ENCODE results near the gene NALCN. TPM values are rescaled to one million over a fixed set of nuclear protein-coding genes. Genes with fewer than 3 reads are reported as not detected.

Gene NALCN
- total and polyA plus RNA-seq, 5 experiments from 2014 or later: not detected

- Mint-ChIP-seq H3K36me3 (no peaks in the 10 kb centered on the region), H3K4me1 (no peaks in the 10 kb centered on the region), H3K27me3 (peaks cover 0 to 18% (median 0%) of the 10 kb centered on the region in 5 donors), H3K27ac (no peak overlapping the region), H3K4me3 (no peak overlapping the region), H3K9me3 (peaks cover 0 to 18% (median 4%) of the 10 kb centered on the region in 9 donors)
- ATAC-seq (no peak), DNase-seq (no peak)
- POLR2A ChIA-PET: no interaction called here
These were observed 211.9 kb downstream of the NALCN start for GRCh38 chr13:101204270-101205020.

DNA sequence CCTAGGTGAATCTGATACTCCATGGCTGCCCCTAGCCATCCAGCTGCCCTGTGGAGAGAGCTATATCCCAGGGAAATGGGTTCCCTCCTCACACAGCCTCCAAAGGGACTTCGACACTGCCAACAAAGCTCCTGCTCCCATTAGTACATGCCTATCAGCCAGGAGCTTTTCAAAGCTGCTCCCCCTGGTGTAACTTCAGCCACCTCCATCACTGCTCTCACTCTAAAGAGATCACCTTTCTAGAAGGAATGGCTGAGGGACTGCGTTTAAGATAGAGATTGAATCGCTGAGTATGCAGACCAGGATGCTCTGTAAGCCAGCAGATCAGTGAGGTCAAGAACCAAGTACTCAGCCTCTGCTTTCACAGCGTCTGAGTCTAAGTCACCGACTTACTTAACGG lies 213.7 kb downstream of the NALCN start:
- H3K27ac Mint-ChIP-seq: no peak overlapping the region
- H3K9me3 Mint-ChIP-seq: peaks cover 0 to 9% (median 2%) of the 10 kb centered on the region in 9 donors
- H3K4me3 Mint-ChIP-seq: no peak overlapping the region
- ATAC-seq (no peak), DNase-seq (no peak)
- H3K27me3 Mint-ChIP-seq: peaks cover 0 to 23% (median 3%) of the 10 kb centered on the region in 5 donors
- no peaks in the 10 kb centered on the region for H3K4me1 Mint-ChIP-seq
- POLR2A ChIA-PET: no interaction called here
- no peaks in the 10 kb centered on the region for H3K36me3 Mint-ChIP-seq

- POLR2A ChIA-PET: no interaction called here
- no peaks in the 10 kb centered on the region for H3K4me1 Mint-ChIP-seq
These were observed 225.3 kb downstream of the NALCN start for GRCh38 chr13:101190976-101191375.

GRCh38 chr13:101190337-101190736 lies 226.0 kb downstream of the NALCN start:
- Mint-ChIP-seq H3K4me1 (no peaks in the 10 kb centered on the region), H3K27me3 (peaks cover 0 to 3% (median 0%) of the 10 kb centered on the region in 5 donors), H3K4me3 (no peak overlapping the region), H3K9me3 (no peaks in the 10 kb centered on the region), H3K36me3 (no peaks in the 10 kb centered on the region), H3K27ac (no peak overlapping the region)
- ATAC-seq: no peak
- POLR2A ChIA-PET: no interaction called here
- DNase-seq: no peak

More at GRCh38 chr13:101190976-101191375, 225.3 kb downstream of the NALCN start:
- peaks cover 0 to 4% (median 2%) of the 10 kb centered on the region in 5 donors for H3K27me3 Mint-ChIP-seq
- ATAC-seq (no peak), DNase-seq (no peak)
- no peaks in the 10 kb centered on the region for H3K9me3 Mint-ChIP-seq
- no peak overlapping the region for H3K27ac Mint-ChIP-seq
- no peaks in the 10 kb centered on the region for H3K36me3 Mint-ChIP-seq
- no peak overlapping the region for H3K4me3 Mint-ChIP-seq

GRCh38 chr13:101185606-101186005 lies 230.7 kb downstream of the NALCN start:
- no peak overlapping the region for H3K4me3 Mint-ChIP-seq
- H3K4me1 Mint-ChIP-seq: no peaks in the 10 kb centered on the region
- ATAC-seq (no peak), DNase-seq (no peak)
- POLR2A ChIA-PET: no interaction called here
- no peaks in the 10 kb centered on the region for H3K9me3 Mint-ChIP-seq
- no peak overlapping the region for H3K27ac Mint-ChIP-seq
- no peaks in the 10 kb centered on the region for H3K36me3 Mint-ChIP-seq
- peaks cover 0 to 7% (median 2%) of the 10 kb centered on the region in 5 donors for H3K27me3 Mint-ChIP-seq

DNA sequence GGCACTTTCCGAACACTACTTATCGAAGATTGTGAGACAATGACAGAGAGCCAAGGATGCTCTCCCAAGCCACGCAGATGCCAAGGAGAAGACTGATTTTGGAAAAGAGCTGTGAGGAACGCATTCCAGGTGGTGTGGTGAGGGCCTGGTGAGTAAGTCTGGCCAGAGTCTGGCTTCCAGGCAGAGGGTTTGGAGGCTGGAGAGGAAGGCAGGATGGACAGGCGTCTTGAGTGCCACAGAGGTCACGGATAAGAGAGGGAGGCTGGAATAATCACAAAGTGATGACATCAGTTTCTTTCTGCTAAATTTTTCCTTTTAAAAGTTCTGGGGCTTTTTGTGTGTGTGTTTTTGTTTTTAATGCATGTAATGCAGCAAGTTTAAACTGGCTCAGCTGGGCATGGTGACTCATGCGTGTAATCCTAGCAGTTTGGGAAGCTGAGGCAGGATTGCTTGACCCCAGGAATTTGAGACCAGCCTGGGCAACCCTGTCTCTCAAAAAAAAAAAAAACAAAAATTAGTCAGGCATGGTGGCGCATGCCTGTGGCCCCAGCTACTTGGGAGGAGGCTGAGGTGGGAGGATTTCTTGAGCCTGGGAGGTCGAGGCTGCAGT lies 235.1 kb downstream of the NALCN start:
- no peak for ATAC-seq
- no peak for DNase-seq
- Mint-ChIP-seq H3K27ac (no peak overlapping the region), H3K27me3 (peaks cover 0 to 8% (median 2%) of the 10 kb centered on the region in 5 donors), H3K9me3 (no peaks in the 10 kb centered on the region), H3K4me1 (no peaks in the 10 kb centered on the region), H3K36me3 (no peaks in the 10 kb centered on the region), H3K4me3 (no peak overlapping the region)
- POLR2A ChIA-PET: no interaction called here

DNA sequence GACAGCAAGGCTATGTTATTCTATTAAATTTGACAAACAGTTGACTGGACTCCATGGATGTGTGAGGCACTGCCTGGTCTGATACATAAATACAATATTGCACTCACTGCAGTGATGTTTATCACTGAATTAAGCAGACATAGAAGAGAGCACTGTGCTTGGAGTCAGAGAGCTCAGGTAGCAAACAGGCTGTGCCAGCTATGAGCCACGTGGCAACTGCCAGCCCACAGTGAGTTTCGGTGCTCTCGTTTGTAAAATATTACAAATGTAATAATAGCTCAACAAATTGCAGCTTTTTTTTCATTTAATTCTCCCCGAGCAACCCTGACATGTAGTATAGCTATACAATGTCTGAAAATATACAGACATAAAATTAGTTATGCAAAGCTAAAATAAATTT lies 237.3 kb downstream of the NALCN start:
- ATAC-seq: no peak
- no peak overlapping the region for H3K4me3 Mint-ChIP-seq
- POLR2A ChIA-PET: interaction anchor here (0.6 kb wide), 1 partner anchor 565 kb away, joined by 3 read pairs; no protein-coding TSS in a partner anchor

DNA sequence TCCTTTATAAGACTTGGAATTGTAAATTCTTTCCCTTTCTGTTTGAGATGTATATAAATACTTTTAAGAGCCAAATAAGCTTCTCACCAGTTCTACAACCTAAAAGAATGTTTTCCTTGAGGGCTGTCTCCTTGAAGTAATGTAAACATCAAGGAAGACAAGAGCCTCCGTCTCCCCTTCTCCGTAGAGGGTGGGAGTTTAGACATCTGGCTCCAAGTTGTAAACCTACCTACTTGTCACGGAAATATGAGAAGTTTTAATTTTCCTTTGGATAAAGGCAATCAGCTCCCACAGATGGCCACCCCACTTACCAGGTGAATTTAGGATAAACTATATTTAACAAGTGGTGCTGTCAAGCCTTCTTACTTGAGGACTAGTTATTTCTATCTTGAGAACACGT lies 237.9 kb downstream of the NALCN start:
- H3K27ac Mint-ChIP-seq: no peak overlapping the region
- H3K4me3 Mint-ChIP-seq: no peak overlapping the region
- H3K36me3 Mint-ChIP-seq: no peaks in the 10 kb centered on the region
- ATAC-seq (no peak), DNase-seq (no peak)
- H3K4me1 Mint-ChIP-seq: no peaks in the 10 kb centered on the region
- peaks cover 0 to 8% (median 2%) of the 10 kb centered on the region in 5 donors for H3K27me3 Mint-ChIP-seq
- POLR2A ChIA-PET: no interaction called here
- no peaks in the 10 kb centered on the region for H3K9me3 Mint-ChIP-seq

More for the DNA sequence above, 237.3 kb downstream of the NALCN start:
- H3K9me3 Mint-ChIP-seq: no peaks in the 10 kb centered on the region
- no peak overlapping the region for H3K27ac Mint-ChIP-seq
- no peak for DNase-seq
- no peaks in the 10 kb centered on the region for H3K4me1 Mint-ChIP-seq
- H3K27me3 Mint-ChIP-seq: peaks cover 0 to 8% (median 2%) of the 10 kb centered on the region in 5 donors
- no peaks in the 10 kb centered on the region for H3K36me3 Mint-ChIP-seq

GRCh38 chr13:101170306-101170705 lies 246.0 kb downstream of the NALCN start:
- Mint-ChIP-seq H3K4me3 (no peak overlapping the region), H3K4me1 (peaks cover 0 to 2% (median 0%) of the 10 kb centered on the region in 4 donors), H3K27me3 (peaks cover 1 to 22% (median 5%) of the 10 kb centered on the region in 5 donors), H3K36me3 (no peaks in the 10 kb centered on the region), H3K27ac (no peak overlapping the region), H3K9me3 (peaks cover 0 to 2% (median 0%) of the 10 kb centered on the region in 9 donors)
- DNase-seq (no peak), ATAC-seq (no peak)
- POLR2A ChIA-PET: no interaction called here

DNA sequence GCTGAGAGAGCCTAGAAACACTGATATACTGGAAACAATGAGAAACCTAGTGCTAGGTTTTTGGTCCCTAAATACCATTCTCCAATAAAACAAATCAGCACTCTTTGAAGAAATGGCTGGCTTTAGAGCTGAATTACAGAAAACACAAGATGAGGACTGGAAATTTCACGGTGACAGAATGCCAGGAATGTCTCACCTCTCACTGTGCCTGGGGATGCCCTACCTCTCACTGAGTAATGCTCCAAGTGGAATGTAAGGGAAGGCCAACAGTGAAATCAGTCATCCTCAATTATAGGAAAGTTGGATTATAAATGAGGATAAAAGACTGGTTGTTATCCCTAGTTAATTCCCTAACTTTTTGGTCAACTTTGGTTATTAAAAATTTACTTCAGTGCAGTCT lies 259.0 kb downstream of the NALCN start:
- Mint-ChIP-seq H3K4me3 (no peak overlapping the region), H3K27ac (no peak overlapping the region), H3K4me1 (no peaks in the 10 kb centered on the region), H3K36me3 (no peaks in the 10 kb centered on the region), H3K9me3 (no peaks in the 10 kb centered on the region), H3K27me3 (peaks cover 13 to 57% (median 17%) of the 10 kb centered on the region in 5 donors)
- POLR2A ChIA-PET: no interaction called here
- ATAC-seq (no peak), DNase-seq (no peak)

DNA sequence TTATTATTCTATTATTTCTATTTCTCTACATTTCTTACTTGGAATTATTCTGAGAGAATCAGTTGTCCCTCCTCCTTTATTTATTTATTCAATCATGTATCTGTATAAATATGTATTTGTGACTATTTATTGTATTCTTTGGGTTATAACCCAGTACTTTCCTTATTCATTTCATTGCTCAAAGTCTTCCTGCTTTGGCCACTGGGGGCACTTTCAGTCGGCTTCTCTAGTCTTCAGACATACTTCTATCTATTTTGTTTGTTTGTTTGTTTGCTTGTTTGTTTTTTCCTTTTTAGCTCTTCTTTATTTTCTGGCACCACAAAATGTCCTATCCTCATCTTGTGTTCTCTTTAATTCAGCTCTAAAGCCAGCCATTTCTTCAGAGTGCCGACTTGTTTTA lies 260.4 kb downstream of the NALCN start:
- no peaks in the 10 kb centered on the region for H3K9me3 Mint-ChIP-seq
- POLR2A ChIA-PET: no interaction called here
- no peak for ATAC-seq

GRCh38 chr13:101152184-101152583 lies 264.1 kb downstream of the NALCN start:
- DNase-seq: no peak
- no peaks in the 10 kb centered on the region for H3K4me1 Mint-ChIP-seq
- POLR2A ChIA-PET: no interaction called here
- no peak overlapping the region for H3K27ac Mint-ChIP-seq
- no peaks in the 10 kb centered on the region for H3K9me3 Mint-ChIP-seq
- peaks cover 13 to 43% (median 28%) of the 10 kb centered on the region in 5 donors for H3K27me3 Mint-ChIP-seq
- H3K4me3 Mint-ChIP-seq: no peak overlapping the region
- no peak for ATAC-seq
- H3K36me3 Mint-ChIP-seq: no peaks in the 10 kb centered on the region

More for the DNA sequence above, 260.4 kb downstream of the NALCN start:
- H3K4me3 Mint-ChIP-seq: no peak overlapping the region
- no peaks in the 10 kb centered on the region for H3K36me3 Mint-ChIP-seq
- H3K4me1 Mint-ChIP-seq: no peaks in the 10 kb centered on the region
- DNase-seq: no peak
- peaks cover 11 to 45% (median 18%) of the 10 kb centered on the region in 5 donors for H3K27me3 Mint-ChIP-seq
- no peak overlapping the region for H3K27ac Mint-ChIP-seq

GRCh38 chr13:101150998-101151397 lies 265.3 kb downstream of the NALCN start:
- peaks cover 14 to 33% (median 27%) of the 10 kb centered on the region in 5 donors for H3K27me3 Mint-ChIP-seq
- no peak for ATAC-seq
- H3K4me1 Mint-ChIP-seq: no peaks in the 10 kb centered on the region
- POLR2A ChIA-PET: no interaction called here
- H3K9me3 Mint-ChIP-seq: no peaks in the 10 kb centered on the region
- H3K27ac Mint-ChIP-seq: no peak overlapping the region
- no peaks in the 10 kb centered on the region for H3K36me3 Mint-ChIP-seq
- no peak overlapping the region for H3K4me3 Mint-ChIP-seq
- no peak for DNase-seq

Measured in naive thymus-derived CD8-positive, alpha-beta T cell (primary cell).